Activated naive CD4-positive, alpha-beta T cell treated with anti-CD3 and anti-CD28 coated beads, Interleukin-2, amount 50 U/mL, for 16 hours (primary cell): ENCODE data around the gene KCNH8.

Source experiments
- DNase-seq: peaks from one replicate; pipeline ENCODE4 v3.0.0-alpha.2; 2020

The KCNH8 gene

GRCh38 chr3:19394946-19395345, 246.6 kb downstream of the KCNH8 start:
- no peak for DNase-seq

GRCh38 chr3:19396726-19397125, 248.4 kb downstream of the KCNH8 start:
- no peak for DNase-seq

GRCh38 chr3:19399356-19399755, 251.0 kb downstream of the KCNH8 start:
- no peak for DNase-seq

- no peak for DNase-seq
Observed at GRCh38 chr3:19399836-19400235, 251.5 kb downstream of the KCNH8 start.

GRCh38 chr3:19420159-19420558, 271.8 kb downstream of the KCNH8 start:
- no peak for DNase-seq

GRCh38 chr3:19425825-19426224, 277.5 kb downstream of the KCNH8 start:
- DNase-seq, result no peak

- DNase-seq, result no peak
Observed at GRCh38 chr3:19427422-19428149, 279.3 kb downstream of the KCNH8 start.

GRCh38 chr3:19428729-19429128, 280.4 kb downstream of the KCNH8 start:
- DNase-seq, result no peak

GRCh38 chr3:19432669-19433068, 284.4 kb downstream of the KCNH8 start:
- no peak for DNase-seq

- DNase-seq, result no peak
Observed at GRCh38 chr3:19436746-19437145, 288.4 kb downstream of the KCNH8 start.

GRCh38 chr3:19439944-19440343, 291.6 kb downstream of the KCNH8 start:
- DNase-seq, result no peak

- no peak for DNase-seq
Observed at GRCh38 chr3:19446138-19446537, 297.8 kb downstream of the KCNH8 start.

GRCh38 chr3:19446687-19447086, 298.4 kb downstream of the KCNH8 start:
- no peak for DNase-seq

GRCh38 chr3:19455546-19455945, 307.2 kb downstream of the KCNH8 start:
- no peak for DNase-seq

- DNase-seq, result no peak
Observed at GRCh38 chr3:19456738-19457137, 308.4 kb downstream of the KCNH8 start.

- no peak for DNase-seq
Observed at GRCh38 chr3:19457449-19457848, 309.1 kb downstream of the KCNH8 start.

- DNase-seq, result no peak
Observed at GRCh38 chr3:19467761-19468160, 319.5 kb downstream of the KCNH8 start.

GRCh38 chr3:19471138-19471537, 322.8 kb downstream of the KCNH8 start:
- DNase-seq, result no peak

- no peak for DNase-seq
Observed at GRCh38 chr3:19473971-19474580, 325.8 kb downstream of the KCNH8 start.

- no peak for DNase-seq
Observed at GRCh38 chr3:19476281-19476680, 328.0 kb downstream of the KCNH8 start.

GRCh38 chr3:19485267-19485666, 337.0 kb downstream of the KCNH8 start:
- DNase-seq, result no peak

GRCh38 chr3:19487386-19487785, 339.1 kb downstream of the KCNH8 start:
- DNase-seq, result no peak

GRCh38 chr3:19488939-19489338, 340.6 kb downstream of the KCNH8 start:
- DNase-seq, result no peak

- DNase-seq, result no peak
Observed at GRCh38 chr3:19489936-19490335, 341.6 kb downstream of the KCNH8 start.

GRCh38 chr3:19506171-19506570, 357.9 kb downstream of the KCNH8 start:
- DNase-seq, result no peak
